Peyer's patch (tissue), 4 donors: ENCODE results near the gene UGT1A3.

ENCODE experiments used
- CTCF ChIP-seq, 6 experiments: fragments of 450-650 bp in 4 of 6; fragments of 200-600 bp in 2 of 6; sonication (generic) in 1 of 6; IDR thresholded peaks; one replicate each; pipeline ENCODE4 v1.5.1; 2017 to 2019; ENCODE audit warnings: antibody characterized with exemption in 6 of 6, mild to moderate bottlenecking in 3 of 6, moderate library complexity in 1 of 6
- POLR2A ChIP-seq, 2 donors: fragments of 450-650 bp; IDR thresholded peaks; one replicate each; pipeline ENCODE4 v1.5.1; 2017; ENCODE audit warnings: antibody characterized with exemption in 2 of 2, mild to moderate bottlenecking in 2 of 2, moderate library complexity in 2 of 2

GRCh38 chr2:233817995-233818638 lies 89.3 kb downstream of the UGT1A3 start:
- TF ChIP-seq CTCF (IDR thresholded peaks at IDR 0.05) (no peak), POLR2A (IDR thresholded peaks at IDR 0.05) (no peak)
